H1 (cell line): ENCODE data around the gene IQUB.

Source experiments
- EZH2 ChIP-seq: fragments of 200-600 bp; sonication (generic); IDR thresholded peaks from 2 replicates; pipeline ENCODE4 v1.7.1; 2012; ENCODE audit warnings: low read depth, mild to moderate bottlenecking, moderate library complexity, low read length, inconsistent platforms; ENCODE audit not compliant: severe bottlenecking
- GTF2F1 ChIP-seq: IDR thresholded peaks from 2 replicates; pipeline ENCODE4 v1.6.1; 2012; ENCODE audit warnings: low read depth, low read length, improper control_type of control experiment, borderline replicate concordance
- JUND ChIP-seq: IDR thresholded peaks from 2 replicates; pipeline ENCODE4 v1.6.1; 2011; ENCODE audit warnings: mild to moderate bottlenecking, improper control_type of control experiment, low read length
- POLR2A ChIP-seq, 2 experiments: IDR thresholded peaks; 1 replicate in 1 of 2; 2 replicates in 1 of 2; pipeline ENCODE4 v1.6.1; 2011; ENCODE audit warnings: low read depth in 2 of 2, low read length in 2 of 2, mild to moderate bottlenecking in 2 of 2; ENCODE audit errors: control extremely low read depth in 1 of 2
- RBBP5 ChIP-seq: IDR thresholded peaks from 2 replicates; pipeline ENCODE4 v1.7.1; 2012; ENCODE audit warnings: low read depth, mild to moderate bottlenecking, inconsistent platforms, low read length, moderate library complexity, borderline replicate concordance
- TCF12 ChIP-seq: IDR thresholded peaks from 2 replicates; pipeline ENCODE4 v1.6.1; 2011; ENCODE audit warnings: low read depth, mild to moderate bottlenecking, low read length
- TF ChIP-seq, protein P1 (sequence below): IDR thresholded peaks from 2 replicates; pipeline ENCODE4 v1.6.1; 2011; ENCODE audit warnings: low read length, improper control_type of control experiment
- TF ChIP-seq, protein P2 (sequence below), 3 experiments: IDR thresholded peaks; 1 replicate in 2 of 3; 2 replicates in 1 of 3; pipeline versions ENCODE4 v1.5.1 to v1.6.1; 2011; ENCODE audit warnings: low read length in 3 of 3, mild to moderate bottlenecking in 3 of 3, inconsistent platforms in 2 of 3, low read depth in 1 of 3, moderate library complexity in 1 of 3; ENCODE audit not compliant: insufficient read depth in 1 of 3; ENCODE audit errors: control extremely low read depth in 1 of 3

DNA sequence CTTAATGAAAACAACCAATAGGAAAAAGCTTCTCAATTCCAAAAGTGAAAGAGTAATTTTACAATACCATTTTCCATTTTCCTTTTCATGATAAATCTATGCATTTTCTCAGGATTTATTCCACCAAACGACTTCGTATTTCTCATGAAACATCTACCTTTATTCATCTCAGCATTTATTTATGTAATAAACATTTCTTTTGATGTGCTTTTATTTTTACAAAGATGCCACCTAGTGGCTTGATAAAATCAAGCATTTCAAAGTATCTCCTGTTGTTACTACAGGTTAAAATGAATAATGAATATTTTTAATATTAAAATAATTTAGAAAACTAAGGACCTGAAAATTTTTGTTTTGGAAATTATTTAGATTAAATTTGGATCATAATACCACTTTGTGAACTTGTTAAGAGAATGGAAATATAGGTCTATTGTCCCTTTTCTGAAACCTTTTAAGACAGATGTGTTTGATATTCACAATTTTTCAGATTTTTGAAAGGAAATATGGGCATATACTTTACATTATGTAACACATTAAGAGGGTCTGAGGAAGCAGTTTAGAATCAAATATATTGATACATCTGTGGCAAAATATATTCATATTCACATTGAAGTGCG lies 2.7 kb upstream of the IQUB start:
- TF ChIP-seq TCF12 (no peak), RBBP5 (no peak), JUND (no peak), POLR2A (IDR thresholded peaks at IDR 0.05; ENCODE audit: control extremely low read depth in 1 of 2, low read depth in 2 of 2, low read length in 2 of 2) (no peak), EZH2 (no peak), GTF2F1 (no peak)
- TF ChIP-seq, protein P1, sequence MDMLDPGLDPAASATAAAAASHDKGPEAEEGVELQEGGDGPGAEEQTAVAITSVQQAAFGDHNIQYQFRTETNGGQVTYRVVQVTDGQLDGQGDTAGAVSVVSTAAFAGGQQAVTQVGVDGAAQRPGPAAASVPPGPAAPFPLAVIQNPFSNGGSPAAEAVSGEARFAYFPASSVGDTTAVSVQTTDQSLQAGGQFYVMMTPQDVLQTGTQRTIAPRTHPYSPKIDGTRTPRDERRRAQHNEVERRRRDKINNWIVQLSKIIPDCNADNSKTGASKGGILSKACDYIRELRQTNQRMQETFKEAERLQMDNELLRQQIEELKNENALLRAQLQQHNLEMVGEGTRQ = no peak
- TF ChIP-seq, protein P2, sequence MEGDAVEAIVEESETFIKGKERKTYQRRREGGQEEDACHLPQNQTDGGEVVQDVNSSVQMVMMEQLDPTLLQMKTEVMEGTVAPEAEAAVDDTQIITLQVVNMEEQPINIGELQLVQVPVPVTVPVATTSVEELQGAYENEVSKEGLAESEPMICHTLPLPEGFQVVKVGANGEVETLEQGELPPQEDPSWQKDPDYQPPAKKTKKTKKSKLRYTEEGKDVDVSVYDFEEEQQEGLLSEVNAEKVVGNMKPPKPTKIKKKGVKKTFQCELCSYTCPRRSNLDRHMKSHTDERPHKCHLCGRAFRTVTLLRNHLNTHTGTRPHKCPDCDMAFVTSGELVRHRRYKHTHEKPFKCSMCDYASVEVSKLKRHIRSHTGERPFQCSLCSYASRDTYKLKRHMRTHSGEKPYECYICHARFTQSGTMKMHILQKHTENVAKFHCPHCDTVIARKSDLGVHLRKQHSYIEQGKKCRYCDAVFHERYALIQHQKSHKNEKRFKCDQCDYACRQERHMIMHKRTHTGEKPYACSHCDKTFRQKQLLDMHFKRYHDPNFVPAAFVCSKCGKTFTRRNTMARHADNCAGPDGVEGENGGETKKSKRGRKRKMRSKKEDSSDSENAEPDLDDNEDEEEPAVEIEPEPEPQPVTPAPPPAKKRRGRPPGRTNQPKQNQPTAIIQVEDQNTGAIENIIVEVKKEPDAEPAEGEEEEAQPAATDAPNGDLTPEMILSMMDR (IDR thresholded peaks at IDR 0.05; ENCODE audit: control extremely low read depth in 1 of 3, insufficient read depth in 1 of 3, low read depth in 1 of 3, low read length in 3 of 3) = no peak
